Midbrain (tissue), 1 donor: Measurements from ENCODE around the gene GNL3.

Source experiments
- DNase-seq: peaks from one replicate; lab custom pipeline; 2025; lab: John Stamatoyannopoulos, UW

GNL3 gene

DNA sequence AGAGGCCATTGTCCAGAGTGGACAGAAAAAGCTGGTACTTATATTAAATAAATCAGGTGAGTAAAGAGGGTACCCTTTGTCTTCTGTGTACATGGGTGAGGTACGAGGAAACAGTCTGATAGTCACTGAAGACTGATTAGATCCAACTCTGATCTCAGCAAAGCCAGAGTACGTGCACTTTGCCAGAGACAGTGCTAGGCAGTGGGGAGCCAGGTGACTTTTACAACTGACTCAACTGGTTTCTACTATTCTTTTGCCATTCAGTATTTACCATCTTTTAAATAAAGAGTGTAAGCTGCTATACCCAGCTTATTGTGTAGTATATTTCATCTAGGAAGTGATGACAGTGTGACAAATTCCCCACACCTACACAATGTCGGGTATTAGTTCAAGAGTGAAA lies 3.3 kb downstream of the GNL3 start:
- DNase-seq = no peak

- DNase-seq = no peak
Observed at GRCh38 chr3:52690560-52690959, 4.7 kb downstream of the GNL3 start.

- DNase-seq = no peak
Observed at GRCh38 chr3:52693071-52693470, 7.2 kb downstream of the GNL3 start.

DNA sequence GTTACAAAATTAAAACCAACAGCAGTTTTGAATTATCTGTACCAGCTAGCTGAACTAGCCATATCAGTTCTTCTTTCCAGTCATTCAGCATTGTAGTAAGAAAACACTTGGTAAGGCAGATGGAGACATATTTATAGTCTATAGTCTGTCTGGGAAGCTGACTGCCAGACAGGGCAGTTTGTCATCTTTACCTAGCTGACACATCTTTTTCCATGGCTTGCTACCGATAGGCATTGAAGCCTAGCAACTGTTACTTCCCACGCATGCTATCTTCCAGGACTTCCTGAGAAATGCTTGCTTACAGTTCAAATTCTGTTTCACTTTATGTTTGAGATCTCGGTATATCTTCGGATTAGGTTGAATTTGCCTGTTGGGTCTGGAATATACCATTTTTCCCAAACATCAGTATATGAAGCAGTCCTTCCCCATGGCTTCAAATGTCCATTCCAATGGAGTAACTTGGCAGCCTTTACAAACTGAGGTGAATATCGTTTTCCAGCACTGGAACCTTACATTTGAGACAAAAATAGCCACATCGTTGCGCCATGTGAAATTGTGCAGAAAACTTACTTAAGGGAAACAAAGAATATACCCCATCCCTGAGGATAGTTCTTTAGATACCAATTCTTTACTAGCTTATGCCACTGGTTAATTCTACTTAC lies 8.8 kb downstream of the GNL3 start:
- no peak for DNase-seq

DNA sequence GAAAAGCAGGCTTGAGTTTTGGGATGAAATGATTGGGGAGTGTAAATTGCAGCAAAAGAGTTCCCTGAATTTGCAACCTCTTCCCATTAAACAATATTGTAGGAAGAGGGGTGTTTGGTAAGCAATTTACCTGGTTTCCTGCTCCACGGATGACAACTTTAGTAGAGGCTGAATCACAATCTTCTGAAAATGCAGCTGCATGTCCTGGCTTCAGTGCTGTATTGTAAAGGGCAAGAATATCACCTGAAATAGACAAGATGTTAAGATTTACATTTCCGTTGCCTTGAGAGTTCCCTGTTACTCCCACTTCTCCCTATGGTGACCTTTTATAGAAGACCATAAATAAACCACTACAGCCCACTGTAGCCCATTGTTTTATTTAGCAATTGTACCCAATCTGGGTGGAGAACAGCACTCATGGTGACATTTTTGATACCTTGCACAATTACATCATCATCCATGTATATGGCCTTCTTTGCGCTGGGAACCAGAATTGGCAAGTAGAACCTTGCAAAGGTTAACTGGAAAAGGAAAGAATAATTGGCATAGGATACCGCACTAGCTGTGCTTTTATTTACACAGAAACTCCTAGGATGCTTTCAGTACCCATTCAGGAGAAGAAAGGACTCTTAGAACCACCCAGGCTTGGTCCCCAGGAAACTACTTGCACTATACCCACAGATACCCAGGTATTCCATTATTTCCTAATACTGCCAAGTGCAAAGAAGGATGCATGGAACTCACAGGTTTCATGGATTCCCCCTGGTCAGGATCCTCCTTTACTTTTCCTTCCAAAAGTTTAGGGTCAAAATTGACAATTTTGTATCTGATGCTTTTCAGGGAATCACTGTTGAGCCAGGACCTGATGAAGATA lies 10.2 kb downstream of the GNL3 start:
- DNase-seq = no peak

DNA sequence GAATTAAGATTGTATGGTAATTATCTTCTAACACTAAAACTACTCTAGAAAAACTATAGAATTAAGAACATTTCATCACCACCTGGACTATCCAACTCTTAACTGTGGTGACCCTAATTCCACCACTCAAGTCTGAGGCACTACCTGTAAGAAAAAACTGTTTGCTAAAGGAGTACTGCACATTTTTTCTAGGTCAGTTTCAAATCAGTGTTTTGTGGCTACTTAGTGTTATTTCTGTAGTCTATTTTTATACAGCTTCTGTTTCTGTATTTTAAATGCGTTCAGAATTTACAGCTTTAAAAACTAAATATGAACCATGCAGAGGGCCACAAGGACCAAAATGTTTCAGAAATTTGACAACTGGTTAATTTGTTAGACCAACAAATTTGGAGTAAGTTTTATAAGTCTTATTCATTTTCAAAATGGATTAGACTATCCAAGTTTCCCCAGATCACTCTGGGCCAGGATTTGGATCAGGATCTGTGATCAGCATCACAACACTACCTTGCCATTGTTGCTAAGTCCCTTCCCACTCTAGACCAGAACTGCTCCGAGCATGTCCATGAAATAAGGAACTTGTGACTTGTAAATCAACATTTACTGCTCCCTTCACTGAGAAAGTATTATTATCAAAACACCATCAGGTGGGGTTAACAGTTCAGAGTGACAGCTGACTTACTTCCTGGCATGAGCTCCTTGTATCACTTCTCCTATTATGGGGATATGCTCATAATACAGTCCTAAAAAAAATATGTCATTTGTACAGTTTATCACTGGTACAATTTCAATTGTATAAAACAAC lies 11.2 kb downstream of the GNL3 start:
- no peak for DNase-seq

GRCh38 chr3:52697632-52697965 lies 11.8 kb downstream of the GNL3 start:
- DNase-seq = no peak

GRCh38 chr3:52703341-52703740 lies 17.5 kb downstream of the GNL3 start:
- DNase-seq = no peak

- DNase-seq = no peak
Observed at GRCh38 chr3:52704611-52705437, 19.0 kb downstream of the GNL3 start.

GRCh38 chr3:52705438-52705687 lies 19.5 kb downstream of the GNL3 start:
- DNase-seq = no peak

GRCh38 chr3:52705688-52706686 lies 20.2 kb downstream of the GNL3 start, which contains the start of the genes GLT8D1 and SPCS1:
Gene GLT8D1 (minus strand): TSS chr3:52705791. CDS start chr3:52700460, 5,331 bp downstream.
Gene SPCS1 (plus strand): TSS chr3:52706106. CDS start chr3:52706247, 141 bp downstream.
- DNase-seq = peak; percentile 90

DNA sequence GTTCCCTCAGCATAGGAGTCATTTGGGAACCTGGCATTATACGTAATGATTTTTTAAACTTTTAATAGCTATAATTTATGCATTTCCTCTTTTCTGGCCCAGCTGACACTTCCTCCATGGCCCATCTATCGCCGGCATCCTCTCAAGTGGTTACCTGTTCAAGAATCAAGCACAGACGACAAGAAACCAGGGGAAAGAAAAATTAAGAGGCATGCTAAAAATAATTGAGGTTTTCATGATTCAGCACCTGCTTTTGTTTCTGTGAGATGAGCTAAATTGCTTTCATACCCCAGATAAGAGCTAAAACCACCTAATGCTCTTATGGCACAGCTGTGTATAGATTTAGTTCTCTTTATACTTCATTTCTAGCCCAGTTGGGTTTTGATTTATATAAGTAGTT lies 21.8 kb downstream of the GNL3 start:
- no peak for DNase-seq

- no peak for DNase-seq
Observed at GRCh38 chr3:52710512-52710911, 24.7 kb downstream of the GNL3 start.

GRCh38 chr3:52712291-52713212 lies 26.7 kb downstream of the GNL3 start:
- DNase-seq = no peak

DNA sequence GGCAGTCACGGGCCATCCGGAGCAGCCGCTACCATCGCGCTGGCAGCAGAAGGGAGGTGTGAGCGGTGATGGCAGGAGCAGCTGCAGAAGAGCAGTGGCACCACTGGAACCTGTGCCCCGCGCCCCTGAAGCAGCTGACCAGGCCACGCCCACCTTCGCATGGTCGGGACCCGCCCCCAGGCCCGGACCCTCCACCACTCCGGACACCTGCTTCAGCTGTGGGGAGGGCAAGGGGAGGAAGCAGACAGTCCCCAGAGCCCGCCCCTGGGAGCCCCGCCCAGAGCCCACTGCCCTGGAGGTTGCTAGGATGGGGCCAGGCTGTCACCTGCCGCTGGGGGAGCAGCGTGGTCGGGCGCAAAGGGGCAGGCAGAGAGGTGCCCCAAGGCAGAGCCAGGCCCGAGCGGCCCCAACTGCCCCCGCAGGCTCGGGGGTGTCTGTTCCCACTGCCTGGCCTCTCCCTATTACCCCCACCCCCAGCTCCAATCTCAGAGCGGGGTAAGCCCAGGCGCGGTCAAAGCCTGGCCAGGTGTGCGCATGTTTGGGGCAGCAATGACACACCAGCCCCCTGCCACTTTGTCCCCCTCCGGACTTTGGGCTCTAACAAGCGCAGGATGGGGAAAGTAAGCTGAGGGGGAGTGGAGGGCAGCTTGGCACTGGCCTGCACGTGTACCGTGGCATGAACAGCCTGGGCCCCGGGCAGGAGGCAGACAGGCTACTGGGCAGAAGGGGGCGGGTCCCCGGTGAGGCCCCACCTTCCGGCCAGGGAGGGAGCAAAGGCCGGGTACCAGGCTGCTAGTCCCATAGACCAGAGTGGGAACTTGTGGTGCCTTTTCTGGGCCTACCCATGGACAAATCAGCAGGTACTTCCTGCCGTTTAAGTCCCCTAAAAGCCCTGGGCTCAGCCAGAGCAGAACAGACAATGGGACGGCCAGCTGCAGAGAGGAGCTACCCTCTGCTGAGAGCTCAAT lies 28.8 kb downstream of the GNL3 start:
- DNase-seq = no peak

GRCh38 chr3:52715714-52716305 lies 30.0 kb downstream of the GNL3 start:
- no peak for DNase-seq

GRCh38 chr3:52719618-52720017 lies 33.8 kb downstream of the GNL3 start:
- no peak for DNase-seq
